HL-60 (cell line): ENCODE data around the gene NUDT3.

Source experiments
- CTCF ChIP-seq: IDR thresholded peaks from one replicate; pipeline ENCODE4 v1.5.1; 2011; ENCODE audit warnings: low read length, control low read depth, inconsistent platforms; ENCODE audit not compliant: insufficient read depth
- GABPA ChIP-seq: IDR thresholded peaks from 2 replicates; pipeline ENCODE4 v1.6.1; 2012; ENCODE audit warnings: low read depth
- POLR2AphosphoS5 ChIP-seq: IDR thresholded peaks from 2 replicates; pipeline ENCODE4 v1.6.1; 2012; ENCODE audit warnings: low read depth
- TF ChIP-seq, protein P1 (sequence below): IDR thresholded peaks from 2 replicates; pipeline ENCODE4 v1.6.1; 2012; ENCODE audit warnings: low read depth; ENCODE audit not compliant: insufficient replicate concordance

DNA sequence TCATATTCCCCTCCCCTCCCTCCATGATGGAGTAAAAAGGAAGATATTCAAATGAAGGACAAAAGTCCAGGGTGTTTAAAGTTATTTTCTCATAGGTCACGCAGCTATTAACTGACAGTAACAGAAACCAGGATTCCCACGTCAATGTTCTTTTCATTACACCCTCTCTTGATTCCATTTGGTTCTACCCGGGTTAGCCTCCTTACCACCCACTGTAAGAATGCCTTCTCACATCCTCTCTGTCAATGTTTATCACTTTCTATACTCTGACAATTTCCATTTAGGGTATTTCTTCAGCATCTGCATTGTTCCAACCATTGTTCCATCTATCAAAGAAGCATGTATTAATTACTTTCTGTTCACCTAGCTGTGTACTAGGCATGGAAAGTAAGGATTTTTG is 52.1 kb downstream of the NUDT3 start:
- no peak for TF ChIP-seq CTCF
- TF ChIP-seq, protein P1, sequence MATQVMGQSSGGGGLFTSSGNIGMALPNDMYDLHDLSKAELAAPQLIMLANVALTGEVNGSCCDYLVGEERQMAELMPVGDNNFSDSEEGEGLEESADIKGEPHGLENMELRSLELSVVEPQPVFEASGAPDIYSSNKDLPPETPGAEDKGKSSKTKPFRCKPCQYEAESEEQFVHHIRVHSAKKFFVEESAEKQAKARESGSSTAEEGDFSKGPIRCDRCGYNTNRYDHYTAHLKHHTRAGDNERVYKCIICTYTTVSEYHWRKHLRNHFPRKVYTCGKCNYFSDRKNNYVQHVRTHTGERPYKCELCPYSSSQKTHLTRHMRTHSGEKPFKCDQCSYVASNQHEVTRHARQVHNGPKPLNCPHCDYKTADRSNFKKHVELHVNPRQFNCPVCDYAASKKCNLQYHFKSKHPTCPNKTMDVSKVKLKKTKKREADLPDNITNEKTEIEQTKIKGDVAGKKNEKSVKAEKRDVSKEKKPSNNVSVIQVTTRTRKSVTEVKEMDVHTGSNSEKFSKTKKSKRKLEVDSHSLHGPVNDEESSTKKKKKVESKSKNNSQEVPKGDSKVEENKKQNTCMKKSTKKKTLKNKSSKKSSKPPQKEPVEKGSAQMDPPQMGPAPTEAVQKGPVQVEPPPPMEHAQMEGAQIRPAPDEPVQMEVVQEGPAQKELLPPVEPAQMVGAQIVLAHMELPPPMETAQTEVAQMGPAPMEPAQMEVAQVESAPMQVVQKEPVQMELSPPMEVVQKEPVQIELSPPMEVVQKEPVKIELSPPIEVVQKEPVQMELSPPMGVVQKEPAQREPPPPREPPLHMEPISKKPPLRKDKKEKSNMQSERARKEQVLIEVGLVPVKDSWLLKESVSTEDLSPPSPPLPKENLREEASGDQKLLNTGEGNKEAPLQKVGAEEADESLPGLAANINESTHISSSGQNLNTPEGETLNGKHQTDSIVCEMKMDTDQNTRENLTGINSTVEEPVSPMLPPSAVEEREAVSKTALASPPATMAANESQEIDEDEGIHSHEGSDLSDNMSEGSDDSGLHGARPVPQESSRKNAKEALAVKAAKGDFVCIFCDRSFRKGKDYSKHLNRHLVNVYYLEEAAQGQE, result no peak
- no peak for TF ChIP-seq GABPA
- no peak for TF ChIP-seq POLR2AphosphoS5
